Endodermal cell (in vitro differentiated cells): Measurements from ENCODE around the gene TMED7. TPM values are rescaled to one million over a fixed set of nuclear protein-coding genes. Genes with fewer than 3 reads are reported as not detected.
"Not testable (repeated sequence)": the region's sequence is repeated elsewhere in the genome, so short reads cannot be mapped to it uniquely, and the experiment has no call there.

Source experiments
- DNase-seq: peaks from one replicate; pipeline ENCODE4 v3.0.0-alpha.2; 2017
- H3K27ac ChIP-seq: 2 replicates; pipeline ENCODE4 v1.5.1; 2013; ENCODE audit warnings: mild to moderate bottlenecking, low read depth, low read length, moderate library complexity
- H3K27me3 ChIP-seq: 2 replicates; pipeline ENCODE4 v1.6.1; 2013; ENCODE audit warnings: mild to moderate bottlenecking, low read length, moderate library complexity; ENCODE audit not compliant: insufficient read depth, control insufficient read depth, poor library complexity, severe bottlenecking
- H3K36me3 ChIP-seq: 2 replicates; pipeline ENCODE4 v1.7.0; 2013; ENCODE audit warnings: mild to moderate bottlenecking, low read length, moderate library complexity; ENCODE audit not compliant: control insufficient read depth, insufficient read depth
- H3K4me1 ChIP-seq: one replicate; pipeline ENCODE4 v1.7.0; 2013; ENCODE audit warnings: low read length; ENCODE audit not compliant: control insufficient read depth, insufficient read depth
- H3K4me3 ChIP-seq: 2 replicates; pipeline ENCODE4 v1.5.1; 2013; ENCODE audit warnings: mild to moderate bottlenecking, low read length, moderate library complexity
- H3K9ac ChIP-seq: 2 replicates; pipeline ENCODE4 v1.6.1; 2013; ENCODE audit warnings: mild to moderate bottlenecking, low read length, moderate library complexity; ENCODE audit not compliant: poor library complexity, severe bottlenecking; ENCODE audit errors: extremely low read depth
- H3K9me3 ChIP-seq: 2 replicates; pipeline ENCODE4 v1.6.1; 2013; ENCODE audit warnings: mild to moderate bottlenecking, low read length, moderate library complexity; ENCODE audit not compliant: control insufficient read depth
- H3K27ac Mint-ChIP-seq: 2 replicates; pipeline ENCODE4 v1.8.0; 2020; ENCODE audit warnings: mixed read lengths
- H3K27me3 Mint-ChIP-seq: 2 replicates; pipeline ENCODE4 v1.8.0; 2021; ENCODE audit warnings: mild to moderate bottlenecking, mixed read lengths; ENCODE audit not compliant: insufficient read depth
- H3K36me3 Mint-ChIP-seq: 2 replicates; pipeline ENCODE4 v1.8.0; 2020; ENCODE audit warnings: low read depth, mixed read lengths
- H3K4me1 Mint-ChIP-seq: 2 replicates; pipeline ENCODE4 v1.8.0; 2020; ENCODE audit warnings: mixed read lengths
- H3K4me3 Mint-ChIP-seq: 2 replicates; pipeline ENCODE4 v1.8.0; 2020; ENCODE audit warnings: mild to moderate bottlenecking, moderate library complexity, mixed read lengths
- H3K9me3 Mint-ChIP-seq: 2 replicates; pipeline ENCODE4 v1.8.0; 2020; ENCODE audit warnings: mild to moderate bottlenecking, mixed read lengths
- CTCF ChIP-seq: fragments of 200-600 bp; sonication (generic); conservative IDR thresholded peaks from 2 replicates; pipeline ENCODE4 v1.5.0; 2021; ENCODE audit warnings: antibody characterized with exemption, mild to moderate bottlenecking
- WGBS, 2 experiments: methylation state at CpG; one replicate each; pipeline versions ENCODE4 v1.1.5 to v1.1.7; 2013; ENCODE audit warnings: missing lambda C conversion rate in 2 of 2, mixed read lengths in 1 of 2; ENCODE audit not compliant: insufficient coverage in 1 of 2, insufficient read length in 1 of 2; 5-methylcytosine and 5-hydroxymethylcytosine counted together
- long read RNA-seq, 4 experiments: library from polyadenylated mRNA in 2 of 4; library from RNA in 1 of 4; library from capped mRNA in 1 of 4; stranded (forward) in 3 of 4; unstranded in 1 of 4; transcript quantifications; one replicate each; pipeline ENCODE4 v2.0.0, GENCODE V29; 2020 to 2021; ENCODE audit warnings: inconsistent platforms in 1 of 4
- polyA plus RNA-seq, 2 experiments: library from polyadenylated mRNA; stranded (reverse); fragments of 50-300 nt; gene quantifications; one replicate each; pipeline ENCODE4 v1.2.3, GENCODE V29; 2013
- total RNA-seq, 2 donors: library from RNA; stranded (reverse); fragmentation: NEBNext Ultra II Directional in 1 of 2; extraction: Animal tissue kit (Norgen Biotek cat#: 25700) in 1 of 2; gene quantifications; 2 replicates in 1 of 2; 3 replicates in 1 of 2; pipeline ENCODE4 v1.2.1, GENCODE V29; 2021

The TMED7 gene
- 10 to 100 TPM; 64.4 to 75.3 TPM for total RNA-seq
- polyA plus RNA-seq (2013, experiment 1 of 2): 57.3 TPM
- 60.9 TPM for polyA plus RNA-seq (2013, experiment 2 of 2)
- long read RNA-seq, experiment 1, transcript TMED7-201 (3 exons, 3,757 nt): major isoform, 24 of 25 reads
- long read RNA-seq, experiment 1, partial matches to known transcripts: 0 of 25 reads
- long read RNA-seq, experiment 1, other reads (novel, unspliced or antisense): 1 of 25 reads
- long read RNA-seq, experiment 2, transcript TMED7-201 (3 exons, 3,757 nt): major isoform, 93 of 98 reads
- long read RNA-seq, experiment 2, partial matches to known transcripts: 3 of 98 reads
- long read RNA-seq, experiment 2, other reads (novel, unspliced or antisense): 2 of 98 reads
- long read RNA-seq, experiment 3, transcript TMED7-201 (3 exons, 3,757 nt): major isoform, 576 of 584 reads
- long read RNA-seq, experiment 3, partial matches to known transcripts: 3 of 584 reads
- long read RNA-seq, experiment 3, other reads (novel, unspliced or antisense): 4 of 584 reads
- long read RNA-seq, experiment 4, partial matches to known transcripts: 1 of 2 reads
- long read RNA-seq, experiment 4, other reads (novel, unspliced or antisense): 0 of 2 reads

- H3K4me1 Mint-ChIP-seq: peaks cover 2% of the 10 kb centered on the region
- no peak within 1 kb of the TSS for H3K4me3 Mint-ChIP-seq
- TF ChIP-seq CTCF: no peak
- no peaks in the 10 kb centered on the region for H3K4me1 ChIP-seq
- no peaks in the 10 kb centered on the region for H3K36me3 Mint-ChIP-seq
- no peaks in the 10 kb centered on the region for H3K27me3 ChIP-seq
- H3K9me3 ChIP-seq: no peaks in the 10 kb centered on the region
- H3K9ac ChIP-seq: peak within 1 kb of the TSS; percentile 83
- H3K9me3 Mint-ChIP-seq: no peaks in the 10 kb centered on the region
- H3K4me3 ChIP-seq: peak within 1 kb of the TSS; percentile 89
- peak within 1 kb of the TSS; percentile 96 for H3K27ac Mint-ChIP-seq
- WGBS, 2 experiments: 0 to 1% methylated on average over 21 to 77 of the region's 77 CpGs
- DNase-seq: peak; percentile 98
- peak within 1 kb of the TSS; percentile 85 for H3K27ac ChIP-seq
- no peaks in the 10 kb centered on the region for H3K27me3 Mint-ChIP-seq
- H3K36me3 ChIP-seq: peaks cover 11% of the 10 kb centered on the region
These were observed at the start of gene TMED7 for GRCh38 chr5:115625579-115626444. Gene TMED7 (minus strand): TSS chr5:115626036. CDS start chr5:115625792, 244 bp downstream.

GRCh38 chr5:115674782-115675181 is 48.9 kb upstream of the TMED7 start:
- not testable (repeated sequence) for H3K27ac Mint-ChIP-seq, H3K4me1 Mint-ChIP-seq, H3K4me3 Mint-ChIP-seq, H3K36me3 ChIP-seq, DNase-seq, H3K4me3 ChIP-seq, H3K4me1 ChIP-seq, H3K9ac ChIP-seq, H3K36me3 Mint-ChIP-seq, H3K27me3 ChIP-seq, H3K27ac ChIP-seq, H3K27me3 Mint-ChIP-seq
- peaks cover 11% of the 10 kb centered on the region for H3K9me3 ChIP-seq
- WGBS, 2 experiments: 82 to 85% methylated on average over 7 to 11 of the region's 11 CpGs
- peaks cover 24% of the 10 kb centered on the region for H3K9me3 Mint-ChIP-seq

GRCh38 chr5:115673596-115673995 is 47.8 kb upstream of the TMED7 start:
- no peak overlapping the region for H3K27ac Mint-ChIP-seq
- no peaks in the 10 kb centered on the region for H3K4me1 Mint-ChIP-seq
- TF ChIP-seq CTCF: no peak
- Histone ChIP-seq H3K4me3 (no peak overlapping the region), H3K4me1 (no peaks in the 10 kb centered on the region), H3K27me3 (no peaks in the 10 kb centered on the region), H3K36me3 (no peaks in the 10 kb centered on the region), H3K9ac (no peak overlapping the region), H3K27ac (no peak overlapping the region), H3K9me3 (peaks cover 11% of the 10 kb centered on the region)
- no peaks in the 10 kb centered on the region for H3K27me3 Mint-ChIP-seq
- H3K9me3 Mint-ChIP-seq: peaks cover 25% of the 10 kb centered on the region
- no peak for DNase-seq
- 0% methylated on average over 1 of the region's 1 CpG for WGBS, 2 experiments
- H3K4me3 Mint-ChIP-seq: no peak overlapping the region
- H3K36me3 Mint-ChIP-seq: no peaks in the 10 kb centered on the region
